ENCODE measurements around the gene PA2G4. TPM values are rescaled to one million over a fixed set of nuclear protein-coding genes. Genes with fewer than 3 reads are reported as not detected.
A peak's percentile ranks its signal among the peaks of the same experiment; 100 is the strongest.

PA2G4 gene
- total and polyA plus RNA-seq, 5 experiments from 2014 or later = 132 to 241 (median 219) TPM

GRCh38 chr12:56162468-56163290, 58.3 kb downstream of the PA2G4 start:
- Mint-ChIP-seq H3K27me3 (no peaks in the 10 kb centered on the region), H3K4me3 (peak overlapping the region in 1 of 10 donors; percentile 21), H3K9me3 (no peaks in the 10 kb centered on the region), H3K4me1 (peaks cover 28 to 45% (median 36%) of the 10 kb centered on the region in 4 donors), H3K36me3 (peaks cover 10 to 74% (median 12%) of the 10 kb centered on the region in 3 donors), H3K27ac (peak overlapping the region in 8 of 10 donors; percentile 25 to 96 (median 68))
- POLR2A ChIA-PET = interaction anchor here (0.7 to 13.3 kb wide), 11 partner anchors 9 to 137 kb away, joined by 3 to 163 read pairs (median 5); partner anchors contain the start of genes ESYT1, MYL6B, RNF41 and SMARCC2
- DNase-seq (no peak), ATAC-seq (no peak)

Other genes with a start within 250 kb of the PA2G4 start
- 10 to 100 TPM; 33.1 to 44.4 TPM for gene PYM1, start 176.7 kb upstream of the PA2G4 start, total RNA-seq
- gene PYM1, start 176.7 kb upstream of the PA2G4 start, polyA plus RNA-seq = 10 to 100 TPM; 54.4 to 65.7 (median 55.0) TPM
- 1,000 to 10,000 TPM; 1,302 to 1,328 TPM for gene DGKA, start 173.4 kb upstream of the PA2G4 start, total RNA-seq
- 100 to 1,000 TPM; 145 to 378 (median 232) TPM for gene DGKA, start 173.4 kb upstream of the PA2G4 start, polyA plus RNA-seq
- not detected for gene PMEL, start 138.5 kb upstream of the PA2G4 start, total RNA-seq
- gene PMEL, start 138.5 kb upstream of the PA2G4 start, polyA plus RNA-seq = under 1 TPM in 1 of 3 donors, not detected in 2; 0.15 TPM
- 10 to 100 TPM; 27.5 to 30.8 TPM for gene CDK2, start 137.7 kb upstream of the PA2G4 start, total RNA-seq
- 10 to 100 TPM in 1 of 3 donors, 1 to 10 TPM in 2; 8.0 to 12.4 (median 9.5) TPM for gene CDK2, start 137.7 kb upstream of the PA2G4 start, polyA plus RNA-seq
- 10 to 100 TPM; 88.9 to 95.2 TPM for gene RAB5B, start 130.5 kb upstream of the PA2G4 start, total RNA-seq
- 10 to 100 TPM; 61.6 to 69.4 (median 65.9) TPM for gene RAB5B, start 130.5 kb upstream of the PA2G4 start, polyA plus RNA-seq
- gene SUOX, start 107.3 kb upstream of the PA2G4 start, total RNA-seq = 1 to 10 TPM; 5.6 to 6.3 TPM
- gene SUOX, start 107.3 kb upstream of the PA2G4 start, polyA plus RNA-seq = under 1 TPM in 2 of 3 donors, not detected in 1; 0.10 to 0.58 TPM
- gene IKZF4, start 83.5 kb upstream of the PA2G4 start, total RNA-seq = 1 to 10 TPM; 4.4 to 5.2 TPM
- gene IKZF4, start 83.5 kb upstream of the PA2G4 start, polyA plus RNA-seq = under 1 TPM; 0.48 to 0.67 (median 0.53) TPM
- gene RPS26, start 62.6 kb upstream of the PA2G4 start, total RNA-seq = 10 to 100 TPM; 56.1 to 58.4 TPM
- 1,000 to 10,000 TPM in 1 of 3 donors, 100 to 1,000 TPM in 2; 743 to 1,060 (median 810) TPM for gene RPS26, start 62.6 kb upstream of the PA2G4 start, polyA plus RNA-seq
- gene ERBB3, start 24.4 kb upstream of the PA2G4 start, total RNA-seq = 10 to 100 TPM; 22.7 to 26.0 TPM
- gene ERBB3, start 24.4 kb upstream of the PA2G4 start, polyA plus RNA-seq = 1 to 10 TPM; 1.3 to 3.3 (median 1.7) TPM
- 1,000 to 10,000 TPM; 5,098 to 5,261 TPM for gene RPL41, start 12.1 kb downstream of the PA2G4 start, total RNA-seq
- gene RPL41, start 12.1 kb downstream of the PA2G4 start, polyA plus RNA-seq = over 10,000 TPM in 1 of 3 donors, 1,000 to 10,000 TPM in 2; 8,782 to 10,436 (median 9,902) TPM
- gene ZC3H10, start 13.7 kb downstream of the PA2G4 start, total RNA-seq = 10 to 100 TPM; 15.1 to 15.9 TPM
- 1 to 10 TPM; 1.3 to 2.5 (median 1.8) TPM for gene ZC3H10, start 13.7 kb downstream of the PA2G4 start, polyA plus RNA-seq
- gene ESYT1, start 23.7 kb downstream of the PA2G4 start, total RNA-seq = 100 to 1,000 TPM; 257 to 270 TPM
- 100 to 1,000 TPM; 354 to 433 (median 357) TPM for gene ESYT1, start 23.7 kb downstream of the PA2G4 start, polyA plus RNA-seq
- 1 to 10 TPM; 3.5 to 5.9 TPM for gene MYL6B, start 48.0 kb downstream of the PA2G4 start, total RNA-seq
- 1 to 10 TPM; 3.4 to 4.0 (median 3.8) TPM for gene MYL6B, start 48.0 kb downstream of the PA2G4 start, polyA plus RNA-seq
- 100 to 1,000 TPM; 421 to 448 TPM for gene MYL6, start 53.8 kb downstream of the PA2G4 start, total RNA-seq
- 1,000 to 10,000 TPM; 1,813 to 2,533 (median 2,044) TPM for gene MYL6, start 53.8 kb downstream of the PA2G4 start, polyA plus RNA-seq
- 100 to 1,000 TPM; 189 to 197 TPM for gene SMARCC2, start 84.9 kb downstream of the PA2G4 start, total RNA-seq
- 10 to 100 TPM; 46.3 to 70.4 (median 54.1) TPM for gene SMARCC2, start 84.9 kb downstream of the PA2G4 start, polyA plus RNA-seq
- 10 to 100 TPM; 34.2 to 35.0 TPM for gene RNF41, start 117.4 kb downstream of the PA2G4 start, total RNA-seq
- 10 to 100 TPM; 35.7 to 45.1 (median 41.8) TPM for gene RNF41, start 117.4 kb downstream of the PA2G4 start, polyA plus RNA-seq
- 10 to 100 TPM; 10.8 to 13.3 TPM for gene NABP2, start 119.8 kb downstream of the PA2G4 start, total RNA-seq
- 1 to 10 TPM; 3.5 to 3.9 (median 3.7) TPM for gene NABP2, start 119.8 kb downstream of the PA2G4 start, polyA plus RNA-seq
- gene SLC39A5, start 125.5 kb downstream of the PA2G4 start, total RNA-seq = not detected
- not detected for gene SLC39A5, start 125.5 kb downstream of the PA2G4 start, polyA plus RNA-seq
- gene ANKRD52, start 153.8 kb downstream of the PA2G4 start, total RNA-seq = 10 to 100 TPM; 34.5 to 43.9 TPM
- gene ANKRD52, start 153.8 kb downstream of the PA2G4 start, polyA plus RNA-seq = 10 to 100 TPM in 1 of 3 donors, 1 to 10 TPM in 2; 7.5 to 11.5 (median 7.9) TPM
- 10 to 100 TPM; 37.7 to 39.0 TPM for gene COQ10A, start 162.4 kb downstream of the PA2G4 start, total RNA-seq
- 10 to 100 TPM in 1 of 3 donors, 1 to 10 TPM in 2; 7.4 to 15.7 (median 9.6) TPM for gene COQ10A, start 162.4 kb downstream of the PA2G4 start, polyA plus RNA-seq
- gene CS, start 195.8 kb downstream of the PA2G4 start, total RNA-seq = 100 to 1,000 TPM; 115 to 127 TPM
- 10 to 100 TPM; 48.3 to 68.8 (median 50.2) TPM for gene CS, start 195.8 kb downstream of the PA2G4 start, polyA plus RNA-seq
- 10 to 100 TPM; 79.9 to 85.6 TPM for gene CNPY2, start 211.4 kb downstream of the PA2G4 start, total RNA-seq
- gene CNPY2, start 211.4 kb downstream of the PA2G4 start, polyA plus RNA-seq = 100 to 1,000 TPM; 173 to 196 (median 179) TPM
- 100 to 1,000 TPM; 210 to 216 TPM for gene PAN2, start 229.4 kb downstream of the PA2G4 start, total RNA-seq
- gene PAN2, start 229.4 kb downstream of the PA2G4 start, polyA plus RNA-seq = 10 to 100 TPM; 10.5 to 11.9 (median 11.0) TPM
- 10 to 100 TPM; 32.4 to 35.3 TPM for gene IL23A, start 234.3 kb downstream of the PA2G4 start, total RNA-seq
- 10 to 100 TPM; 12.3 to 16.6 (median 16.2) TPM for gene IL23A, start 234.3 kb downstream of the PA2G4 start, polyA plus RNA-seq